ENCODE results near the gene ALOX5.

DNA sequence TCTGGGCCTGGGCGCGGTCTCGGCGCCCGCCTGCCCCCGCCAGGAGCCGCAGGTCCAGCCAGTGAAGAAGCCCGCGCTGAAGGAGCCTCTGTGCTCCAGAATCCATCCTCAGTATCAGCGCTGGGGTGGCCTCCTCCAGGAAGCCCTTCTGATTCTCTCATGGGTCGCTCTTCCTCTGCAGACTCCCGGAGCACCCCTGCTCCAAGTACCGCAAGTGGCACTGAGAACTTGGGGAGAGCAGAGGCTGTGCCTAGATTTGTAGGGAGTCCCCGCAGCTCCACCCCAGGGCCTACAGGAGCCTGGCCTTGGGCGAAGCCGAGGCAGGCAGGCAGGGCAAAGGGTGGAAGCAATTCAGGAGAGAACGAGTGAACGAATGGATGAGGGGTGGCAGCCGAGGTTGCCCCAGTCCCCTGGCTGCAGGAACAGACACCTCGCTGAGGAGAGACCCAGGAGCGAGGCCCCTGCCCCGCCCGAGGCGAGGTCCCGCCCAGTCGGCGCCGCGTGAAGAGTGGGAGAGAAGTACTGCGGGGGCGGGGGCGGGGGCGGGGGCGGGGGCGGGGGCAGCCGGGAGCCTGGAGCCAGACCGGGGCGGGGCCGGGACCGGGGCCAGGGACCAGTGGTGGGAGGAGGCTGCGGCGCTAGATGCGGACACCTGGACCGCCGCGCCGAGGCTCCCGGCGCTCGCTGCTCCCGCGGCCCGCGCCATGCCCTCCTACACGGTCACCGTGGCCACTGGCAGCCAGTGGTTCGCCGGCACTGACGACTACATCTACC, at the start of gene ALOX5:
- TF ChIP-seq EZH2phosphoT487 (IDR thresholded peaks at IDR 0.05; ENCODE audit: borderline replicate concordance) (no peak), POLR2AphosphoS5 (IDR thresholded peaks at IDR 0.05; ENCODE audit: low read depth, low read length) (no peak)
- TF ChIP-seq, protein P1, sequence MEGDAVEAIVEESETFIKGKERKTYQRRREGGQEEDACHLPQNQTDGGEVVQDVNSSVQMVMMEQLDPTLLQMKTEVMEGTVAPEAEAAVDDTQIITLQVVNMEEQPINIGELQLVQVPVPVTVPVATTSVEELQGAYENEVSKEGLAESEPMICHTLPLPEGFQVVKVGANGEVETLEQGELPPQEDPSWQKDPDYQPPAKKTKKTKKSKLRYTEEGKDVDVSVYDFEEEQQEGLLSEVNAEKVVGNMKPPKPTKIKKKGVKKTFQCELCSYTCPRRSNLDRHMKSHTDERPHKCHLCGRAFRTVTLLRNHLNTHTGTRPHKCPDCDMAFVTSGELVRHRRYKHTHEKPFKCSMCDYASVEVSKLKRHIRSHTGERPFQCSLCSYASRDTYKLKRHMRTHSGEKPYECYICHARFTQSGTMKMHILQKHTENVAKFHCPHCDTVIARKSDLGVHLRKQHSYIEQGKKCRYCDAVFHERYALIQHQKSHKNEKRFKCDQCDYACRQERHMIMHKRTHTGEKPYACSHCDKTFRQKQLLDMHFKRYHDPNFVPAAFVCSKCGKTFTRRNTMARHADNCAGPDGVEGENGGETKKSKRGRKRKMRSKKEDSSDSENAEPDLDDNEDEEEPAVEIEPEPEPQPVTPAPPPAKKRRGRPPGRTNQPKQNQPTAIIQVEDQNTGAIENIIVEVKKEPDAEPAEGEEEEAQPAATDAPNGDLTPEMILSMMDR (IDR thresholded peaks at IDR 0.05 in 2 of 3, conservative IDR thresholded peaks at IDR 0.05 in 1 of 3; ENCODE audit: borderline replicate concordance in 1 of 3, insufficient read depth in 1 of 3, low read depth in 2 of 3, low read length in 2 of 3) = no peak

Measured in HCT116 (cell line).